ENCODE measurements around the gene SLC16A9.

DNA sequence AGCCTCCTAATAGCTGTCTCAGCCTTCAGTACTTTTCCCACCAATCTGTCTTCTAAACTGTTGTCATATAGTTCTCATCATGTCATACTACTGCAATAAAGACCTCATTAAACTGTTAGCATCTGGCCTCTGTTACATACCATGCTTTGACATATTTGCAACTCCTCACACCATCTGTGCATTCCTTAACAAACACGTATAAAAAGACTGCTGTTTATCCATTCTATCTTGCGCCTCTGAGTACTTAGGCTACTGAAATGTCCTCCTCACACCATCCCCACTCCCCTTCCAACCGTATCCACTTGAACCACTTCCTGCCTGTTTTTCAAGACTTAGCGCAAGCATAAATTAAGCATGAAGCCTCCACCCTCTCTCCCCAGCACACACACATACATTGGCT is 41.6 kb downstream of the SLC16A9 start:
- TF ChIP-seq EZH2 (IDR thresholded peaks at IDR 0.05; ENCODE audit: borderline replicate concordance, low read depth, low read length, severe bottlenecking), result no peak
- TF ChIP-seq, protein P1, sequence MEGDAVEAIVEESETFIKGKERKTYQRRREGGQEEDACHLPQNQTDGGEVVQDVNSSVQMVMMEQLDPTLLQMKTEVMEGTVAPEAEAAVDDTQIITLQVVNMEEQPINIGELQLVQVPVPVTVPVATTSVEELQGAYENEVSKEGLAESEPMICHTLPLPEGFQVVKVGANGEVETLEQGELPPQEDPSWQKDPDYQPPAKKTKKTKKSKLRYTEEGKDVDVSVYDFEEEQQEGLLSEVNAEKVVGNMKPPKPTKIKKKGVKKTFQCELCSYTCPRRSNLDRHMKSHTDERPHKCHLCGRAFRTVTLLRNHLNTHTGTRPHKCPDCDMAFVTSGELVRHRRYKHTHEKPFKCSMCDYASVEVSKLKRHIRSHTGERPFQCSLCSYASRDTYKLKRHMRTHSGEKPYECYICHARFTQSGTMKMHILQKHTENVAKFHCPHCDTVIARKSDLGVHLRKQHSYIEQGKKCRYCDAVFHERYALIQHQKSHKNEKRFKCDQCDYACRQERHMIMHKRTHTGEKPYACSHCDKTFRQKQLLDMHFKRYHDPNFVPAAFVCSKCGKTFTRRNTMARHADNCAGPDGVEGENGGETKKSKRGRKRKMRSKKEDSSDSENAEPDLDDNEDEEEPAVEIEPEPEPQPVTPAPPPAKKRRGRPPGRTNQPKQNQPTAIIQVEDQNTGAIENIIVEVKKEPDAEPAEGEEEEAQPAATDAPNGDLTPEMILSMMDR (IDR thresholded peaks at IDR 0.05; ENCODE audit: extremely low read depth in 1 of 2, insufficient read depth in 1 of 2, low read depth in 1 of 2, low read length in 2 of 2), result no peak
- no peak for TF ChIP-seq MYC (IDR thresholded peaks at IDR 0.05; ENCODE audit: low read depth, low read length)
- TF ChIP-seq POLR2AphosphoS5 (IDR thresholded peaks at IDR 0.05; ENCODE audit: insufficient read depth, low read depth, low read length), result no peak
- no peak for TF ChIP-seq POLR2A (IDR thresholded peaks at IDR 0.05; ENCODE audit: low read depth, low read length)
- TF ChIP-seq JUN (IDR thresholded peaks at IDR 0.05; ENCODE audit: borderline replicate concordance, insufficient read depth, insufficient read length, low read depth), result no peak
- TF ChIP-seq, protein P2, sequence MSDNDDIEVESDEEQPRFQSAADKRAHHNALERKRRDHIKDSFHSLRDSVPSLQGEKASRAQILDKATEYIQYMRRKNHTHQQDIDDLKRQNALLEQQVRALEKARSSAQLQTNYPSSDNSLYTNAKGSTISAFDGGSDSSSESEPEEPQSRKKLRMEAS (IDR thresholded peaks at IDR 0.05; ENCODE audit: insufficient read depth, insufficient read length), result no peak
- TF ChIP-seq FOS (IDR thresholded peaks at IDR 0.05; ENCODE audit: borderline replicate concordance, insufficient read depth, low read length), result no peak

Measured in endothelial cell of umbilical vein (primary cell).